ENCODE results near the gene CACNA1C. TPM values are rescaled to one million over a fixed set of nuclear protein-coding genes. Genes with fewer than 3 reads are reported as not detected.

Gene CACNA1C
- polyA plus RNA-seq, 1 donor from 2014 or later = 0.06 TPM

DNA sequence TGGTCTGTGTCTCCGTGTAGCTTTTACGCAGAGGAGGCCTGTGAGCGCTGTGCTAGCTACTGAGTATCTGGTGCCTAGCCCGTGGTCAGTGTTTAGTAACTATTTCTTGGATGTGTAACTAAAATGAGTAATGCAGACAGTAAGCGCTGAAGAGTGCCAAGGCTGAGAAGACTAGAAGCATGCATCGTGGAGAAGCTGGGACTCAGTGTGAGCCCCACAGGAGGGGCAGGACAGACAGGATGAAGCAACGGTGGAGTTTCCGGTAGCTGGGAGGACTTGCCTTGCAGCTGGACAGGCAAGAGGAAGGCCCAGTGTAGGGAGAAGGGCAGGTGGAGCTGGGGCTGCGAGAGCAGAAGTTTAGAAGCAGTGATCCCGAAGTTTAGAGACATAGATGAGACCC lies 508.6 kb downstream of the CACNA1C start:
- H3K4me3 Mint-ChIP-seq = no peak overlapping the region
- peaks cover 0 to 4% (median 4%) of the 10 kb centered on the region in 3 donors for H3K4me1 Mint-ChIP-seq
- no peaks in the 10 kb centered on the region for H3K9me3 Mint-ChIP-seq
- H3K27ac Mint-ChIP-seq = no peak overlapping the region
- peaks cover 1% of the 10 kb centered on the region for H3K36me3 Mint-ChIP-seq
- H3K27me3 Mint-ChIP-seq = no peaks in the 10 kb centered on the region

DNA sequence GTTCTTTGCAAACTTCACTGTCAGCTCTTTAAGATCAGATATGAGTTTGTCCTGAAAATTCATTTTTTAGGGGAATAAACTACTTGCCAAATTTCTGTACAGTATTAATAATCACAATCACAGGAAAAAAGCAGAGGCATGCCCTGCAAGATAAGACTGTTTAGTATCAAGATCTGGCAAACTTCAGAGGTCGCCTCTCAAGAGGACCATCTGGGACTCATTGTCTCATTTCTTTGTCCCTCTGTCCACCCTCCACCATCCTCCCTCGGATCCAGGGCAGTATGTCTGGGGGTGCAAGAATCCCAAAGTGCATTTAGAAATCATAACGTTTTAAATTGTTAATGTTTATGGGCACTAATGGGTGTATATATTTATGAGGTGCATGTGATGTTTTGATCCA lies 509.6 kb downstream of the CACNA1C start:
- H3K27ac Mint-ChIP-seq = no peak overlapping the region
- peaks cover 1% of the 10 kb centered on the region for H3K36me3 Mint-ChIP-seq
- H3K4me3 Mint-ChIP-seq = no peak overlapping the region
- peaks cover 2% of the 10 kb centered on the region for H3K27me3 Mint-ChIP-seq
- no peaks in the 10 kb centered on the region for H3K9me3 Mint-ChIP-seq
- H3K4me1 Mint-ChIP-seq = peaks cover 0 to 4% (median 4%) of the 10 kb centered on the region in 3 donors

DNA sequence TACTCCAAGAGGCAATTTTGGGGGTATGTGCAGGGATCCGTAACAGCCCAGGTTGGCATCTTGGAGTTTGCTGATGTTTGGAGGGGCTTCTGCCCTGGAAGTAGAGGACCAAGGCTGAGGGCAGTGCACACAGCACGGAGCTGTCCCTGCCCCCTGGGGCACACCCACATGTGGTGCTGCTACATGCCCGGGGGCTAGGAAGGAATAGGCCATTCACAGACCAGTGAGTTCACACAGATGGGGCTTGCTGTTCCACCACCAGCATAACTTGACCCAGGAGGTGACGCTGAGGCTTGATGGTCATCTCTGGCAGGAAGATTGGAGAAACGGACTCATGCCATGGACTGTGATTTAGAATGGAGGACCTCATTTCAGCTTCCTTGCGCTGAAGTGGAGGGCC lies 510.9 kb downstream of the CACNA1C start:
- Mint-ChIP-seq H3K36me3 (peaks cover 1% of the 10 kb centered on the region), H3K4me1 (peaks cover 0 to 4% (median 4%) of the 10 kb centered on the region in 3 donors), H3K9me3 (no peaks in the 10 kb centered on the region), H3K4me3 (no peak overlapping the region), H3K27ac (no peak overlapping the region), H3K27me3 (peaks cover 5% of the 10 kb centered on the region)

DNA sequence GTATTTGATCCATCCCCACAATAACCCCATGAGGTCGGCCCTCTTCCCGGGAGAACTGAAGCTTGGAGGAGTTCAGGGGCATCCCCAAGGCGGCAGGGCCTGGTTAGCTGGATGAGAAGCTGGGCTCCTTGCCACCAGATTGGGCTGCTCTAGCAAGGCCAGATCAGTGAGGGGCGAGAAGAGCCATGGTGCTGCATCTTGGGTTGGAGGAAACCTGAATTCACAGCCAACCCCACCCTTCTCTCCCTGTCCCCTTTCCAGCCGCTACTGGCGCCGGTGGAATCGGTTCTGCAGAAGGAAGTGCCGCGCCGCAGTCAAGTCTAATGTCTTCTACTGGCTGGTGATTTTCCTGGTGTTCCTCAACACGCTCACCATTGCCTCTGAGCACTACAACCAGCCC lies 513.4 kb downstream of the CACNA1C start:
- H3K9me3 Mint-ChIP-seq = no peaks in the 10 kb centered on the region
- peaks cover 9% of the 10 kb centered on the region for H3K27me3 Mint-ChIP-seq
- H3K27ac Mint-ChIP-seq = no peak overlapping the region
- H3K4me3 Mint-ChIP-seq = no peak overlapping the region
- H3K4me1 Mint-ChIP-seq = peaks cover 0 to 2% (median 0%) of the 10 kb centered on the region in 3 donors
- peaks cover 1% of the 10 kb centered on the region for H3K36me3 Mint-ChIP-seq

DNA sequence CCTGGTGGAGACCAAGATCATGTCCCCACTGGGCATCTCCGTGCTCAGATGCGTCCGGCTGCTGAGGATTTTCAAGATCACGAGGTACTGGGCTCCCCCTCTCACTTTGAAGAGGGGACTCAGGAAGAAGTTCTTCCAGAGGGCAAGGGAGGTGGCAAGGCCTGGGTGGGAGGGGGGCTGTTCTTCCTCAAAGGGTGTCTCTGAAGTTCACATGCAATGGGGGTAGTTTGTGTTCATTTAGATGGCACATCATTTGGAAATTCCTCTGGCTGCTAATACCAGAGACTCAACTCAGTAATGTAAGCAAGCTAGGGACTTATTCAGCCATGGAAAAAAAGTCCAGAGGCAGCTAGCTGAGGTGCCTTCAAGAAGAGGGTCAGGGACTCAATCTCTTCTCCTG lies 514.9 kb downstream of the CACNA1C start:
- Mint-ChIP-seq H3K27me3 (peaks cover 9% of the 10 kb centered on the region), H3K4me1 (peaks cover 0 to 2% (median 0%) of the 10 kb centered on the region in 3 donors), H3K36me3 (peaks cover 1% of the 10 kb centered on the region), H3K9me3 (no peaks in the 10 kb centered on the region), H3K27ac (no peak overlapping the region), H3K4me3 (no peak overlapping the region)

DNA sequence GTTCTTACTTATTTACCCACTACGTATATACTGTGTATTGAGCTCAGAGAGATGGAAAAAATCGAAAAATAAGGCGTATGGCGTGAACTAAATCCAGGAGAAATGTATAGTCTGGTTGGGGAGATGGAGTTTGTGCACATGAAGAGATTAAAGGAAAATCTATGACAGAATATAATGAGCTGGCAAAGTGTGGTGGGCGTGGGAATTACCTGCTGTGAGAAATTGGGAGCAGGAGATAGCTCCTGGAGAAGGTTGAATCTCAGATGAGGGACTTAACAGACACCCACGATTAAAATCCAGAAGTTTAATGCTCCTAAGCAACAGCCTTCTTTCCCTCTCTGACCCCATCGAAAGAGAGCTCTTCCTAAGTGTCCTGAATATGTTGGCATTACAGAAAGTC lies 517.8 kb downstream of the CACNA1C start:
- Mint-ChIP-seq H3K27ac (no peak overlapping the region), H3K9me3 (no peaks in the 10 kb centered on the region), H3K4me1 (no peaks in the 10 kb centered on the region), H3K36me3 (no peaks in the 10 kb centered on the region), H3K27me3 (peaks cover 12% of the 10 kb centered on the region), H3K4me3 (no peak overlapping the region)

DNA sequence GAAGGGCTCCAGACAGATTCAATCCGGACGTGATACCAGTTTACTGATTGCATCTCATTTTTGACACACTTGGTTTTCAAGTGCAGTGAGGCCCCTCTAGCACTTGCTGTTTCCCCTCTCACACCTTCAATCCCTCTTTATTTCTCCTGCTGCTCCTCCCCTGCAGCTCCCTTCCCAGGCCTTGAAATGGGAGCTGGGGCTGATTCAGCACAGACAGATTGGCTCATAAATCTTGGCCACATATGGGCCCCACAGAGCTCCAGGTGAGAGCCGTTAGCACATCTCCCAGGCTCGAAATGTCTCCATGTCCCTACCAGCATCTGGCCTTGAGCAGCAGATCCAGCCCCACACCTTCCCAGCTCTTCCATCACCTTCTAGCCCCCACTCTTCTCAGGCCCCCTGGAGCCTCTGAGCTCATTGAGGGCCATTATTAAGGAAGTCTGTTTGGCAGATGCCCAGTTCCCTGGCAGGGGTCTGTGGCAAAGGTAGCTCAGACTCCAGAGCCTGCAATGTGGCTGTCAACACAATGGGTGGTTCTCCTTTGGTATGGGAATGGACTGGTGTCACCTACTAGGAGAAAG lies 521.7 kb downstream of the CACNA1C start:
- peaks cover 9% of the 10 kb centered on the region for H3K27me3 Mint-ChIP-seq
- H3K4me3 Mint-ChIP-seq = no peak overlapping the region
- no peak overlapping the region for H3K27ac Mint-ChIP-seq
- H3K36me3 Mint-ChIP-seq = no peaks in the 10 kb centered on the region
- no peaks in the 10 kb centered on the region for H3K4me1 Mint-ChIP-seq
- H3K9me3 Mint-ChIP-seq = no peaks in the 10 kb centered on the region

DNA sequence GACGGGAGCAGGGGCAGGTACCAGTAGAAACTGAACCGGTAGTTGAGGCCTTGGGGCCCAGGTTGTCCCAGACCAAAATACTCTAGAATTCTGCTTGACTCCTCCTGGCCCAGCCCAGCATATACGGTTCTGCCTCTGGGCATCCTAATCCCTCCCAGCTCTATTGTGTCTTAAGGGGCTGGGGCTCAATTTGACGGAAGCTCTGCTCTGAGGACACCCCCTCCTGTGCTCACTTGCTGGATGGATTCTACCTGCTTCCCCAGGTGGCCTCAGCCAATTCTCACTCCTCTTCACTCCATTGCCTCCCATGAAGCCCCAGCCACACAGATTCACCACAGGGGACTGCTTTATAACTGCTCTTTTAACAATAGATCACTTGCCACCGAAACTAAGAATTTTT lies 522.5 kb downstream of the CACNA1C start:
- H3K4me3 Mint-ChIP-seq = no peak overlapping the region
- H3K4me1 Mint-ChIP-seq = no peaks in the 10 kb centered on the region
- H3K27ac Mint-ChIP-seq = no peak overlapping the region
- no peaks in the 10 kb centered on the region for H3K36me3 Mint-ChIP-seq
- peaks cover 8% of the 10 kb centered on the region for H3K27me3 Mint-ChIP-seq
- no peaks in the 10 kb centered on the region for H3K9me3 Mint-ChIP-seq

DNA sequence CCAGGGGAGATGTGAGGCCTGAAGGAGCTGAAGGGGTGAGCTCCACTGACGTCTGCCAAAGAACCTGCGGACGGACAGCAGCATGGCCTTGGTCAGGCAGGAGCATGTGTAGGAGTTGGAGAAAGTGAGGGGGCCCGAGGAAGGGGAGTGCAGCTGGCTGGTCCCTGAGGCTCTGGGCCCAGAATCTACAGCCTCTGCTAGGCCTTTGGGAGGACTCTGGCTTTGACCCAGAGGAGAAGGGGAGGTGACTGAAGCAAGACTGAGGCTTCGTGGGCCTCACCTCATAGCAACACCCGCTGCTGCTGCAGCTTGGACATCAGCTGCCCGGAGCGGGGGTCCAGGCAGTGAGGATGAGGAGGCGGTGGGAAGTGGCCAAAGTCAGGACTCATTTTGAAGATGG lies 525.4 kb downstream of the CACNA1C start:
- Mint-ChIP-seq H3K4me1 (no peaks in the 10 kb centered on the region), H3K27me3 (peaks cover 14% of the 10 kb centered on the region), H3K9me3 (no peaks in the 10 kb centered on the region), H3K36me3 (no peaks in the 10 kb centered on the region), H3K4me3 (no peak overlapping the region), H3K27ac (no peak overlapping the region)

DNA sequence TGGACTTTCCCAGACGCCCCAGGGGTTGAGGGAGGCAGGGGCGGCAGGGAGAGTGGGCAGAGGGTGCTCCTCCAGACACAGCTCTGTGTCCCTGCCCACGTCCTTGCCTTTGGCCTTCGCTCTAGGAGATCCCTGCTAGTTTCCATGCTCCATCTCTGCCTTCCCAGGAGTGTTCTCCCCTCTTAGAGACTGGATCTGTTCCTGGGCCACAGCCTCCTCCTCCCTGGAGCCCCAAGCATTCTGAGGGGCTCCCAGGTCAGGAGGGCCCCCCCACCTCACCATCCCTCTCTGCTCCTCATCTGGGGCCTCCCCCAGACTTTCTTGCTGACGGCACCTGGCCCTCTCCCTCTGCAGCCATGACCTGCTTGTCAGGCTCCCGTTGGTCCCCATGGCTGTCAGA lies 526.0 kb downstream of the CACNA1C start:
- Mint-ChIP-seq H3K4me1 (no peaks in the 10 kb centered on the region), H3K9me3 (no peaks in the 10 kb centered on the region), H3K27me3 (peaks cover 16% of the 10 kb centered on the region), H3K4me3 (no peak overlapping the region), H3K27ac (no peak overlapping the region), H3K36me3 (no peaks in the 10 kb centered on the region)

DNA sequence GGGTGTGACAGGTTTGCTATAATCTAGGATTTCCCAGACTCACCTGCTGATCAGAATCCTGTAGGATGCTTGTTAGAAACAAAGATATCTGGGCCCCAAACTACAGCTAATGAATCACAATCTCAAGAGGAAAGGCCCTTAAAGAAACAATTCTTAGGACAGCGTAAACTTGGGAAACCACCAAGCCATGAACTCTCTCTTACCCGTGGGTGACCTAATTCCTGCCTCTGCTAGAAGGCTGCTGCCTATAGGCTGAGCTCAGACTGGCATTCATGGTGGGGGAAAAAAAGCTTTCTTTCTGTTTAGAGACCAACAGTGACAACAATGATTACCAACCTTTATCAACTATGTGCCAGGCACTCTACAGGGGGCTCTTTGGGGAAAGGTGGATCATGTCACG lies 528.0 kb downstream of the CACNA1C start:
- Mint-ChIP-seq H3K4me3 (no peak overlapping the region), H3K27me3 (peaks cover 21% of the 10 kb centered on the region), H3K9me3 (no peaks in the 10 kb centered on the region), H3K27ac (no peak overlapping the region), H3K4me1 (no peaks in the 10 kb centered on the region), H3K36me3 (no peaks in the 10 kb centered on the region)

DNA sequence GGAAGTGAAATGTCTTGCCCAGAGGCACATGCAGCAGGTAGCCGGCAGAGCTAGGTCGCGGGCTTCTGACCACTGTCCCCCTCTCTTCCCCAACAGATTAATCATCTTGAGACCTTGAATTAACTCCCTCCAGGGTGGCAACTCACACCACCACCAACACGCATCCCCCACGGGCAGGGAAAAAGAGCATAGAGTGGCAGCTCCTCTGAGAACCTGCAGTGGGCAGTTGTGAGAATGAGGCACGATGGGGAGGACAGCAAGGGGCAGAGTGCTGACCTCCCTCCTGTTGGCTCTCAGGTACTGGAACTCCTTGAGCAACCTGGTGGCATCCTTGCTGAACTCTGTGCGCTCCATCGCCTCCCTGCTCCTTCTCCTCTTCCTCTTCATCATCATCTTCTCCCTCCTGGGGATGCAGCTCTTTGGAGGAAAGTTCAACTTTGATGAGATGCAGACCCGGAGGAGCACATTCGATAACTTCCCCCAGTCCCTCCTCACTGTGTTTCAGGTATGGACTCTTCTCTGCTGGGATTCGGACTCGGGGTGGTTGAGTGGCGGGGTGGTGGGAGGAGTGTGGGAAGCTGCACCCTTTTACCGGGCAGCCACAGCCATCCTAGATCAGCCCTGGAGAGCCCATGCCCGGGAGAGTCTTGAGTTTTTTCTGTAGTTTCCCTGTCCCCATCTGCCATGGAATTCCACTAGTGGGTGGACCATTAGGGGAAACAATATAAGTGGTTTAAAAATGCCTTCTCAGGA lies 528.7 kb downstream of the CACNA1C start:
- Mint-ChIP-seq H3K4me1 (no peaks in the 10 kb centered on the region), H3K9me3 (no peaks in the 10 kb centered on the region), H3K27ac (no peak overlapping the region), H3K36me3 (no peaks in the 10 kb centered on the region), H3K27me3 (peaks cover 18% of the 10 kb centered on the region), H3K4me3 (no peak overlapping the region)

DNA sequence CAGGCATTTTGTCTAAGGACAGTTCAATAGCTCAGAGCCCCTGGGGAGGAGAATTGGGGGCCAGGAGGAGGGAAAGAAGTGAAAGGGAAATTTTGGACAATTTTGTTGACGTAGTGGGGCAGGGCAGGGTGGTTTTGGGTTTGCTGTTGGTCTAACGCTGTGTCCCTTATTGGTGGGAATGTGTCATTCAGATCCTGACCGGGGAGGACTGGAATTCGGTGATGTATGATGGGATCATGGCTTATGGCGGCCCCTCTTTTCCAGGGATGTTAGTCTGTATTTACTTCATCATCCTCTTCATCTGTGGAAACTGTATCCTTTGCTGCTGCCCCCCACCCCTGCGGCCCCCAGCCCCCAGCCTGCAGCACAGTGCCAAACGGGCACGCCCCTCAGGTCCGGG lies 529.8 kb downstream of the CACNA1C start:
- Mint-ChIP-seq H3K4me3 (no peak overlapping the region), H3K27me3 (peaks cover 18% of the 10 kb centered on the region), H3K36me3 (no peaks in the 10 kb centered on the region), H3K4me1 (no peaks in the 10 kb centered on the region), H3K27ac (no peak overlapping the region), H3K9me3 (no peaks in the 10 kb centered on the region)

DNA sequence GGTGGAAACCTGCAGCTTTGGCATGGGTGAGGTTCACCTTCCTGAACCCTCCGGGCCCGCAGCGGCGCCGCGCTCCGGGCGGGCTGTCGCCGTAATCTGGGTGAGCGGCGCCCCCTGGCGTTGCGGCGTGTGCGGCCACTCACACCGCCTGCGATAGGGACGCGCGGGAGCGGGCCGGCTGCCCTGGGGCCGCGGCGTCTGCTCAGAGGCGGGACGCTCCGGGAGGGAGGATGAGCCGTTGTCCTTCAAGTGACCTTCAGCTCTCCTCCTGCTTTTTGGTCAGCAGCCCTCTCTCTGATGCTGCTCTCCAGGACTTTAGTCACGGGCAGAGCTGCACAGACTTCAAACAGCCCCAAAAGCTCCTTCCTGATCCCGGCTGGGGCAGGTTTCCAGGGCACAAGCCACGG lies 530.3 kb downstream of the CACNA1C start:
- H3K36me3 Mint-ChIP-seq = no peaks in the 10 kb centered on the region
- H3K4me3 Mint-ChIP-seq = peak overlapping the region in 1 of 4 donors; percentile 20
- H3K27me3 Mint-ChIP-seq = peaks cover 21% of the 10 kb centered on the region
- H3K4me1 Mint-ChIP-seq = no peaks in the 10 kb centered on the region
- H3K9me3 Mint-ChIP-seq = no peaks in the 10 kb centered on the region
- no peak overlapping the region for H3K27ac Mint-ChIP-seq

DNA sequence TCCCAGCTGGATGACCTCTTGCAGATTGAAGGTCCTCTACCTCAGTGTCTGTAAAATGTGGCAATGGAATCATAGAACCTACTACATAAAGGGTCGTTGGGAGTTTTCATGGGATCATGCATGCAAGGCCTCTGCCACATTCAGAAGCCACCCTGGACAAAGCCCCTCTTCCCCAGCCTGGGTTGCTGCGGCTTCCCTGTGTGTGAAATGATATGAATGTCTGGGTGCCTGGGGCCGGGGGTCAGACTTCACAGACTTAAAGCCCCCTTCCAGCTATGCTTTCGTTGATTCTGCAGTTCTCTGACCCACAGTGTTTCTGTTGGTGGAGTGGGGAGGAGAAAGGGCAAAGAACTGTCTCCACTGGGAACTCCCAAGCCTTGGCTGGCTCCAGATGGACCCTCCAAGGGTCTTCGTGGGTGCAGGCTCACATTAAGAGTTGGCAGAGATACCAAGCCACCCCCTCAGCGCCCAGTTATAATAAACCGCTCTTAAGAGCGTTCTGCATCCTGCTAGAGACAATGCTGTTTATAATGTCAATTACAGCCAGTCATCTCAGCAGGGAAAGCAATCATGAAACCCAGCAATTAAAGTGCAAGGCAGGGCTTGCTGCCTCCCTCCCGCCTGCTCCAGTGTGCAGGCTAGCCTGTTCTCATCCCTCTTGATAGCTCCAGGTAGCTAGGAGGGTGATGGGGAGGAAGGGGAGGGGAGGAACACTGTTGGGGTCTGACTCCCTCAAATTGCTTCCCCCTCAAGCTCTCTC lies 531.0 kb downstream of the CACNA1C start:
- Mint-ChIP-seq H3K4me1 (no peaks in the 10 kb centered on the region), H3K4me3 (no peak overlapping the region), H3K36me3 (no peaks in the 10 kb centered on the region), H3K27me3 (peaks cover 25% of the 10 kb centered on the region), H3K9me3 (no peaks in the 10 kb centered on the region), H3K27ac (no peak overlapping the region)
